Head of caudate nucleus (tissue), 42 donors: ENCODE data around the gene ZHX3.
A peak's percentile ranks its signal among the peaks of the same experiment; 100 is the strongest.

Source experiments
- DNase-seq, 42 donors: peaks; one replicate each; pipeline versions ENCODE4 v3.0.0 to v3.0.0-alpha.2; 2020 to 2021; ENCODE audit warnings: mixed read lengths in 7 of 42
- intact Hi-C: fragments of 100-400 bp; cut with DNase I; formaldehyde crosslinking; loops from one replicate; pipeline ENCODE4 v1.15.0; 2022

The ZHX3 gene

GRCh38 chr20:41183391-41183790 lies 134.1 kb downstream of the ZHX3 start:
- intact Hi-C loops: no loop called here
- peak in 12 of 42 donors; percentile 5 to 40 (median 12) for DNase-seq

- peak in 17 of 42 donors; percentile 0 to 41 (median 9) for DNase-seq
- intact Hi-C loops: no loop called here
These were observed 135.0 kb downstream of the ZHX3 start for GRCh38 chr20:41182296-41183212.

GRCh38 chr20:41181567-41181966 lies 136.0 kb downstream of the ZHX3 start:
- intact Hi-C loops: no loop called here
- DNase-seq: peak in 23 of 42 donors; percentile 1 to 48 (median 13)

- intact Hi-C loops: no loop called here
- peak in 24 of 42 donors; percentile 0 to 42 (median 10) for DNase-seq
These were observed 136.8 kb downstream of the ZHX3 start for GRCh38 chr20:41180599-41181333.

- peak in 25 of 42 donors; percentile 0 to 42 (median 12) for DNase-seq
- intact Hi-C loops: loop anchor here (10.0 kb wide), 1 partner anchor 235 kb away; no protein-coding TSS in a partner anchor
These were observed 137.6 kb downstream of the ZHX3 start for GRCh38 chr20:41179961-41180360.

- intact Hi-C loops: loop anchor here (10.0 kb wide), 1 partner anchor 236 kb away; no protein-coding TSS in a partner anchor
These were observed 138.6 kb downstream of the ZHX3 start for GRCh38 chr20:41178904-41179432.

GRCh38 chr20:41178495-41178894 lies 139.0 kb downstream of the ZHX3 start:
- intact Hi-C loops: loop anchor here (10.0 kb wide), 1 partner anchor 236 kb away; no protein-coding TSS in a partner anchor
- peak in 20 of 42 donors; percentile 1 to 44 (median 10) for DNase-seq

More at GRCh38 chr20:41178904-41179432, 138.6 kb downstream of the ZHX3 start:
- peak in 40 of 42 donors; percentile 37 to 86 (median 64) for DNase-seq

- peak in 28 of 42 donors; percentile 10 to 83 (median 44) for DNase-seq
- intact Hi-C loops: loop anchor here (10.0 kb wide), 1 partner anchor 237 kb away; no protein-coding TSS in a partner anchor
These were observed 139.9 kb downstream of the ZHX3 start for GRCh38 chr20:41177636-41178035.

GRCh38 chr20:41176711-41177552 lies 140.6 kb downstream of the ZHX3 start:
- intact Hi-C loops: loop anchor here (10.0 kb wide), 1 partner anchor 238 kb away; no protein-coding TSS in a partner anchor
- DNase-seq: peak in 20 of 42 donors; percentile 1 to 45 (median 14)

GRCh38 chr20:41175727-41176330 lies 141.7 kb downstream of the ZHX3 start:
- DNase-seq: peak in 21 of 42 donors; percentile 8 to 53 (median 21)
- intact Hi-C loops: loop anchor here (10.0 kb wide), 1 partner anchor 239 kb away; no protein-coding TSS in a partner anchor

- intact Hi-C loops: loop anchor here (10.0 kb wide), 1 partner anchor 240 kb away; no protein-coding TSS in a partner anchor
- peak in 21 of 42 donors; percentile 2 to 55 (median 21) for DNase-seq
These were observed 142.3 kb downstream of the ZHX3 start for GRCh38 chr20:41175201-41175651.

GRCh38 chr20:41174782-41175181 lies 142.7 kb downstream of the ZHX3 start:
- intact Hi-C loops: loop anchor here (5.0 to 10.0 kb wide), 3 partner anchors 73 to 240 kb away; partner anchors contain the start of gene LPIN3
- peak in 16 of 42 donors; percentile 1 to 41 (median 14) for DNase-seq

- DNase-seq: peak in 21 of 42 donors; percentile 1 to 44 (median 13)
- intact Hi-C loops: loop anchor here (5.0 to 10.0 kb wide), 3 partner anchors 73 to 240 kb away; partner anchors contain the start of gene LPIN3
These were observed 143.2 kb downstream of the ZHX3 start for GRCh38 chr20:41174373-41174772.

GRCh38 chr20:41173791-41174341 lies 143.7 kb downstream of the ZHX3 start:
- intact Hi-C loops: loop anchor here (2.0 to 10.0 kb wide), 4 partner anchors 59 to 241 kb away; partner anchors contain the start of gene LPIN3
- DNase-seq: peak in 21 of 42 donors; percentile 1 to 42 (median 15)

GRCh38 chr20:41173161-41173721 lies 144.3 kb downstream of the ZHX3 start:
- DNase-seq: peak; percentile 75 to 97 (median 92)
- intact Hi-C loops: loop anchor here (2.0 to 10.0 kb wide), 4 partner anchors 60 to 242 kb away; partner anchors contain the start of gene LPIN3
